Measurements from ENCODE around the gene ANO3. TPM values are rescaled to one million over a fixed set of nuclear protein-coding genes. Genes with fewer than 3 reads are reported as not detected.

Gene ANO3
- total RNA-seq, 4 donors from 2014 or later = 1.6 to 1.8 TPM; not detected in 2

GRCh38 chr11:26696330-26696729 lies 364.4 kb downstream of the ANO3 start:
- TF ChIP-seq CTCF (IDR thresholded peaks at IDR 0.05) = no peak
- TF ChIP-seq POLR2A (IDR thresholded peaks at IDR 0.05) = no peak
- no peak for DNase-seq
- Histone ChIP-seq H3K36me3 (no peaks in the 10 kb centered on the region), H3K27ac (no peak overlapping the region), H3K9me3 (no peaks in the 10 kb centered on the region), H3K4me1 (no peaks in the 10 kb centered on the region), H3K27me3 (no peaks in the 10 kb centered on the region), H3K4me3 (no peak overlapping the region)
- intact Hi-C loops (cut with DNase I; ENCODE audit: low total_unique reads) = no loop called here

GRCh38 chr11:26698224-26698623 lies 366.3 kb downstream of the ANO3 start:
- H3K27ac ChIP-seq = no peak overlapping the region
- DNase-seq = no peak
- intact Hi-C loops (cut with DNase I; ENCODE audit: low total_unique reads) = no loop called here
- no peaks in the 10 kb centered on the region for H3K4me1 ChIP-seq
- no peaks in the 10 kb centered on the region for H3K9me3 ChIP-seq
- H3K36me3 ChIP-seq = no peaks in the 10 kb centered on the region
- no peak for TF ChIP-seq POLR2A (IDR thresholded peaks at IDR 0.05)
- H3K27me3 ChIP-seq = no peaks in the 10 kb centered on the region
- no peak overlapping the region for H3K4me3 ChIP-seq

GRCh38 chr11:26700574-26701235 lies 368.8 kb downstream of the ANO3 start:
- H3K36me3 ChIP-seq = no peaks in the 10 kb centered on the region
- H3K4me3 ChIP-seq = no peak overlapping the region
- no peak overlapping the region for H3K27ac ChIP-seq
- H3K27me3 ChIP-seq = no peaks in the 10 kb centered on the region
- DNase-seq = no peak
- no peaks in the 10 kb centered on the region for H3K9me3 ChIP-seq
- TF ChIP-seq CTCF (IDR thresholded peaks at IDR 0.05) (no peak), POLR2A (IDR thresholded peaks at IDR 0.05) (no peak)
- intact Hi-C loops (cut with DNase I; ENCODE audit: low total_unique reads) = no loop called here
- no peaks in the 10 kb centered on the region for H3K4me1 ChIP-seq

GRCh38 chr11:26702406-26702805 lies 370.5 kb downstream of the ANO3 start:
- H3K27ac ChIP-seq = no peak overlapping the region
- intact Hi-C loops (cut with DNase I; ENCODE audit: low total_unique reads) = no loop called here
- no peak overlapping the region for H3K4me3 ChIP-seq
- no peaks in the 10 kb centered on the region for H3K36me3 ChIP-seq
- no peaks in the 10 kb centered on the region for H3K27me3 ChIP-seq
- no peaks in the 10 kb centered on the region for H3K4me1 ChIP-seq
- no peaks in the 10 kb centered on the region for H3K9me3 ChIP-seq
- DNase-seq = no peak
- TF ChIP-seq CTCF (IDR thresholded peaks at IDR 0.05) = no peak
- TF ChIP-seq POLR2A (IDR thresholded peaks at IDR 0.05) = no peak

- Histone ChIP-seq H3K9me3 (no peaks in the 10 kb centered on the region), H3K36me3 (no peaks in the 10 kb centered on the region), H3K27ac (no peak overlapping the region), H3K27me3 (no peaks in the 10 kb centered on the region), H3K4me3 (no peak overlapping the region), H3K4me1 (no peaks in the 10 kb centered on the region)
- DNase-seq = no peak
- TF ChIP-seq POLR2A (IDR thresholded peaks at IDR 0.05) = no peak
- intact Hi-C loops (cut with DNase I; ENCODE audit: low total_unique reads) = no loop called here
Observed at GRCh38 chr11:26703411-26704191, 371.7 kb downstream of the ANO3 start.

GRCh38 chr11:26704249-26704648 lies 372.3 kb downstream of the ANO3 start:
- TF ChIP-seq CTCF (IDR thresholded peaks at IDR 0.05) (no peak), POLR2A (IDR thresholded peaks at IDR 0.05) (no peak)

More at GRCh38 chr11:26704249-26704648, 372.3 kb downstream of the ANO3 start:
- Histone ChIP-seq H3K27me3 (no peaks in the 10 kb centered on the region), H3K27ac (no peak overlapping the region), H3K9me3 (no peaks in the 10 kb centered on the region), H3K4me3 (no peak overlapping the region), H3K36me3 (no peaks in the 10 kb centered on the region), H3K4me1 (no peaks in the 10 kb centered on the region)
- DNase-seq = no peak
- intact Hi-C loops (cut with DNase I; ENCODE audit: low total_unique reads) = no loop called here

All from uterus (tissue), 4 donors.